GM12878 (cell line): ENCODE data around the gene EPB41L2. TPM values are rescaled to one million over a fixed set of nuclear protein-coding genes. Genes with fewer than 3 reads are reported as not detected.

ENCODE experiments used
- LARP7 ChIP-seq: fragments of 450-650 bp; IDR thresholded peaks from 2 replicates; pipeline ENCODE4 v1.6.1; 2017; ENCODE audit warnings: mild to moderate bottlenecking
- MTA3 ChIP-seq: IDR thresholded peaks from 2 replicates; pipeline ENCODE4 v1.6.1; 2012; ENCODE audit warnings: low read length, inconsistent platforms, borderline replicate concordance
- NFYA ChIP-seq: IDR thresholded peaks from 2 replicates; pipeline ENCODE4 v1.6.1; 2011; ENCODE audit warnings: low read depth, mild to moderate bottlenecking, low read length, improper control_type of control experiment, borderline replicate concordance
- PAX5 ChIP-seq: IDR thresholded peaks from 2 replicates; pipeline ENCODE4 v1.6.1; 2011; ENCODE audit warnings: low read depth, low read length, borderline replicate concordance
- POLR2AphosphoS2 ChIP-seq: IDR thresholded peaks from 2 replicates; pipeline ENCODE4 v1.6.1; 2011; ENCODE audit warnings: low read depth, mild to moderate bottlenecking, low read length, improper control_type of control experiment, moderate library complexity
- RFX5 ChIP-seq: IDR thresholded peaks from 2 replicates; pipeline ENCODE4 v1.6.1; 2011; ENCODE audit warnings: low read depth, low read length, improper control_type of control experiment
- SIN3A ChIP-seq: IDR thresholded peaks from 2 replicates; pipeline ENCODE4 v1.6.1; 2012; ENCODE audit warnings: low read depth, low read length, improper control_type of control experiment
- SP1 ChIP-seq: IDR thresholded peaks from one replicate; pipeline ENCODE4 v1.6.1; 2011; ENCODE audit warnings: low read depth, low read length
- WRNIP1 ChIP-seq: IDR thresholded peaks from 2 replicates; pipeline ENCODE4 v1.6.1; 2011; ENCODE audit warnings: low read depth, low read length, improper control_type of control experiment, borderline replicate concordance
- ZNF274 ChIP-seq: IDR thresholded peaks from one replicate; pipeline ENCODE4 v1.8.0; 2011; ENCODE audit not compliant: insufficient read length, insufficient read depth
- ZNF384 ChIP-seq: IDR thresholded peaks from 2 replicates; pipeline ENCODE4 v1.6.1; 2012; ENCODE audit warnings: low read depth, mild to moderate bottlenecking, low read length, improper control_type of control experiment, borderline replicate concordance
- polyA plus RNA-seq, 11 experiments: library from polyadenylated mRNA; depleted of rRNA in 4 of 11; unstranded in 6 of 11; stranded (reverse) in 5 of 11; fragments of >200 nt; fragmentation: Nextera tagmentation in 4 of 11; fragmentation: Illumina TruSeq in 1 of 11; extraction: Ambion mirVana in 4 of 11; extraction: Trizol in 1 of 11; gene quantifications; 1 replicate in 1 of 11; 2 replicates in 10 of 11; pipeline versions ENCODE4 v1.2.1 to v1.2.3, GENCODE V29; 2011 to 2016; ENCODE audit warnings: inconsistent platforms in 2 of 11, missing spikeins in 2 of 11, low read depth in 1 of 11
- total RNA-seq, 4 experiments: library from RNA; depleted of rRNA in 3 of 4; stranded (reverse); fragments of >200 nt in 3 of 4; fragmentation: Illumina TruSeq in 1 of 4; extraction: Trizol in 1 of 4; gene quantifications; 2 replicates each; pipeline versions ENCODE4 v1.2.1 to v1.2.3, GENCODE V29; 2013 to 2021
- TF ChIP-seq, protein P1 (sequence below): fragments of 450-650 bp; formaldehyde crosslinking; IDR thresholded peaks from 2 replicates; pipeline ENCODE4 v1.5.0; 2022; ENCODE audit warnings: mild to moderate bottlenecking, missing genetic modification characterization
- TF ChIP-seq, protein P2 (sequence below): fragments of 450-650 bp; IDR thresholded peaks from 2 replicates; pipeline ENCODE4 v1.6.1; 2016; ENCODE audit warnings: mild to moderate bottlenecking, moderate library complexity, borderline replicate concordance

The EPB41L2 gene
- total and polyA plus RNA-seq, 10 of the 15 experiments (the other 5 are each of a cell fraction or from before 2014, with no cell fraction given) = 7.4 to 41.6 (median 19.0) TPM

DNA sequence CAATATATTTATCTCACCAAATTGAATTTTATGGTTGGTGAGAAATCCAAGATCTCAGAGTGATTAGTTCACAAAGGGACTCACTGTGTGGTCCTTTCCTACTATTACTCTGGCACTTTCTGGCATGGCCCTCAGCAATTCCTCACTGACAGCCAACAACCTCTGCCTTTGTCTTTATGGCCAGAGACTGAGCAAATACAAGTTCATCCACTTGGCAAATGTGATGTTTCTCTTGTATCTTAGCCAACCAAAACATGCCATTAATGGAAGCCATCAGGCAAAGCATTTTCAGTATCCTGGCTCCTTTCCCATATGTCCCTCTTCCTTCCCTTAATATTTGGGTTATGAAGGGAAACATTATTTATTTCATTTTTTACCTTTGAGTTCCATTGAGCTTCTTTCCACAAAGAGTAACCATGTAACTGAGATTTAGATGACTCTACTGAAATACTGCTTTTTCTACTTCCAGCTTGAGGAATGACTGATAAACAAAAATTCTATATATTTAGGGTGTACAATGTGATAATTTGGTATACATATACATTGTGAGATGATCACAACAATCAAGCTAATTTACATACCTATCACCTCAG lies 266.6 kb downstream of the EPB41L2 start (continued):
- TF ChIP-seq, protein P1, sequence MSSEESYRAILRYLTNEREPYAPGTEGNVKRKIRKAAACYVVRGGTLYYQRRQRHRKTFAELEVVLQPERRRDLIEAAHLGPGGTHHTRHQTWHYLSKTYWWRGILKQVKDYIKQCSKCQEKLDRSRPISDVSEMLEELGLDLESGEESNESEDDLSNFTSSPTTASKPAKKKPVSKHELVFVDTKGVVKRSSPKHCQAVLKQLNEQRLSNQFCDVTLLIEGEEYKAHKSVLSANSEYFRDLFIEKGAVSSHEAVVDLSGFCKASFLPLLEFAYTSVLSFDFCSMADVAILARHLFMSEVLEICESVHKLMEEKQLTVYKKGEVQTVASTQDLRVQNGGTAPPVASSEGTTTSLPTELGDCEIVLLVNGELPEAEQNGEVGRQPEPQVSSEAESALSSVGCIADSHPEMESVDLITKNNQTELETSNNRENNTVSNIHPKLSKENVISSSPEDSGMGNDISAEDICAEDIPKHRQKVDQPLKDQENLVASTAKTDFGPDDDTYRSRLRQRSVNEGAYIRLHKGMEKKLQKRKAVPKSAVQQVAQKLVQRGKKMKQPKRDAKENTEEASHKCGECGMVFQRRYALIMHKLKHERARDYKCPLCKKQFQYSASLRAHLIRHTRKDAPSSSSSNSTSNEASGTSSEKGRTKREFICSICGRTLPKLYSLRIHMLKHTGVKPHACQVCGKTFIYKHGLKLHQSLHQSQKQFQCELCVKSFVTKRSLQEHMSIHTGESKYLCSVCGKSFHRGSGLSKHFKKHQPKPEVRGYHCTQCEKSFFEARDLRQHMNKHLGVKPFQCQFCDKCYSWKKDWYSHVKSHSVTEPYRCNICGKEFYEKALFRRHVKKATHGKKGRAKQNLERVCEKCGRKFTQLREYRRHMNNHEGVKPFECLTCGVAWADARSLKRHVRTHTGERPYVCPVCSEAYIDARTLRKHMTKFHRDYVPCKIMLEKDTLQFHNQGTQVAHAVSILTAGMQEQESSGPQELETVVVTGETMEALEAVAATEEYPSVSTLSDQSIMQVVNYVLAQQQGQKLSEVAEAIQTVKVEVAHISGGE (CRISPR knock-in tag) = no peak
- TF ChIP-seq PAX5 (no peak), SP1 (no peak), ZNF274 (no peak), MTA3 (no peak), SIN3A (no peak), LARP7 (no peak), WRNIP1 (no peak), RFX5 (no peak), POLR2AphosphoS2 (no peak), NFYA (no peak), ZNF384 (no peak)
- TF ChIP-seq, protein P2, sequence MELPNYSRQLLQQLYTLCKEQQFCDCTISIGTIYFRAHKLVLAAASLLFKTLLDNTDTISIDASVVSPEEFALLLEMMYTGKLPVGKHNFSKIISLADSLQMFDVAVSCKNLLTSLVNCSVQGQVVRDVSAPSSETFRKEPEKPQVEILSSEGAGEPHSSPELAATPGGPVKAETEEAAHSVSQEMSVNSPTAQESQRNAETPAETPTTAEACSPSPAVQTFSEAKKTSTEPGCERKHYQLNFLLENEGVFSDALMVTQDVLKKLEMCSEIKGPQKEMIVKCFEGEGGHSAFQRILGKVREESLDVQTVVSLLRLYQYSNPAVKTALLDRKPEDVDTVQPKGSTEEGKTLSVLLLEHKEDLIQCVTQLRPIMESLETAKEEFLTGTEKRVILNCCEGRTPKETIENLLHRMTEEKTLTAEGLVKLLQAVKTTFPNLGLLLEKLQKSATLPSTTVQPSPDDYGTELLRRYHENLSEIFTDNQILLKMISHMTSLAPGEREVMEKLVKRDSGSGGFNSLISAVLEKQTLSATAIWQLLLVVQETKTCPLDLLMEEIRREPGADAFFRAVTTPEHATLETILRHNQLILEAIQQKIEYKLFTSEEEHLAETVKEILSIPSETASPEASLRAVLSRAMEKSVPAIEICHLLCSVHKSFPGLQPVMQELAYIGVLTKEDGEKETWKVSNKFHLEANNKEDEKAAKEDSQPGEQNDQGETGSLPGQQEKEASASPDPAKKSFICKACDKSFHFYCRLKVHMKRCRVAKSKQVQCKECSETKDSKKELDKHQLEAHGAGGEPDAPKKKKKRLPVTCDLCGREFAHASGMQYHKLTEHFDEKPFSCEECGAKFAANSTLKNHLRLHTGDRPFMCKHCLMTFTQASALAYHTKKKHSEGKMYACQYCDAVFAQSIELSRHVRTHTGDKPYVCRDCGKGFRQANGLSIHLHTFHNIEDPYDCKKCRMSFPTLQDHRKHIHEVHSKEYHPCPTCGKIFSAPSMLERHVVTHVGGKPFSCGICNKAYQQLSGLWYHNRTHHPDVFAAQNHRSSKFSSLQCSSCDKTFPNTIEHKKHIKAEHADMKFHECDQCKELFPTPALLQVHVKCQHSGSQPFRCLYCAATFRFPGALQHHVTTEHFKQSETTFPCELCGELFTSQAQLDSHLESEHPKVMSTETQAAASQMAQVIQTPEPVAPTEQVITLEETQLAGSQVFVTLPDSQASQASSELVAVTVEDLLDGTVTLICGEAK = no peak
- TF ChIP-seq, all 136 proteins: peak for 0
